K562 (cell line): ENCODE results near the gene PLCG2. TPM values are rescaled to one million over a fixed set of nuclear protein-coding genes. Genes with fewer than 3 reads are reported as not detected.
A peak's percentile ranks its signal among the peaks of the same experiment; 100 is the strongest.

Source experiments
- DACH1 ChIP-seq: fragments of 450-650 bp; IDR thresholded peaks from 2 replicates; pipeline ENCODE4 v1.6.1; 2018; ENCODE audit not compliant: partially characterized antibody
- FOXJ3 ChIP-seq: sonication (generic); formaldehyde crosslinking; IDR thresholded peaks from 2 replicates; pipeline ENCODE4 v1.4.0; 2020; ENCODE audit warnings: mild to moderate bottlenecking, missing genetic modification reagents
- GABPA ChIP-seq: fragments of 200-800 bp; sonication (Bioruptor generic); conservative IDR thresholded peaks from 2 replicates; pipeline ENCODE4 v1.6.1; 2016; ENCODE audit warnings: low read depth, missing genetic modification characterization, missing compliant biosample characterization
- GABPB2 ChIP-seq: fragments of 250-450 bp; sonication (Bioruptor Pico); conservative IDR thresholded peaks from 2 replicates; pipeline ENCODE4 v1.5.1; 2021; ENCODE audit warnings: mild to moderate bottlenecking
- GTF3C2 ChIP-seq: IDR thresholded peaks from 3 replicates; pipeline ENCODE4 v1.6.1; 2011; ENCODE audit warnings: borderline replicate concordance, mild to moderate bottlenecking, moderate library complexity; ENCODE audit not compliant: insufficient read length; ENCODE audit errors: extremely low read depth
- HCFC1 ChIP-seq: IDR thresholded peaks from 2 replicates; pipeline ENCODE4 v1.6.1; 2012; ENCODE audit warnings: low read depth, low read length, improper control_type of control experiment
- HMG20B ChIP-seq: fragments of 250-450 bp; sonication (Bioruptor Pico); IDR thresholded peaks from 2 replicates; pipeline ENCODE4 v1.5.0; 2021; ENCODE audit warnings: mild to moderate bottlenecking
- RCOR1 ChIP-seq, 2 experiments: IDR thresholded peaks; 2 replicates each; pipeline ENCODE4 v1.6.1; 2012; ENCODE audit warnings: low read depth in 2 of 2, low read length in 2 of 2, borderline replicate concordance in 1 of 2, improper control_type of control experiment in 1 of 2
- TEAD4 ChIP-seq, 2 experiments: sonication (generic) in 1 of 2; formaldehyde crosslinking in 1 of 2; IDR thresholded peaks; 2 replicates each; pipeline versions ENCODE4 v1.6.1 to v1.8.0; 2012 to 2022; ENCODE audit warnings: borderline replicate concordance in 1 of 2, inconsistent platforms in 1 of 2, low read length in 1 of 2, mild to moderate bottlenecking in 1 of 2, missing genetic modification reagents in 1 of 2
- ZEB2 ChIP-seq: fragments of 450-650 bp; IDR thresholded peaks from 2 replicates; pipeline ENCODE4 v1.6.1; 2016
- ZFX ChIP-seq: sonication (generic); formaldehyde crosslinking; IDR thresholded peaks from 2 replicates; pipeline ENCODE4 v1.8.0; 2022; ENCODE audit warnings: mild to moderate bottlenecking, missing genetic modification reagents, moderate library complexity
- ZKSCAN3 ChIP-seq: fragments of 250-450 bp; sonication (Bioruptor Pico); IDR thresholded peaks from 2 replicates; pipeline ENCODE4 v1.4.0; 2020
- ZNF175 ChIP-seq: fragments of 200-800 bp; sonication (Bioruptor generic); IDR thresholded peaks from 2 replicates; pipeline ENCODE4 v1.6.1; 2016; ENCODE audit warnings: low read depth, mild to moderate bottlenecking, missing genetic modification characterization, missing compliant biosample characterization
- ZNF668 ChIP-seq: fragments of 250-450 bp; sonication (Bioruptor Pico); IDR thresholded peaks from 2 replicates; pipeline ENCODE4 v1.8.0; 2022; ENCODE audit warnings: mild to moderate bottlenecking, inconsistent platforms
- polyA plus RNA-seq, 8 experiments: library from polyadenylated mRNA; depleted of rRNA in 4 of 8; stranded (reverse) in 5 of 8; unstranded in 3 of 8; fragments of >200 nt; fragmentation: Nextera tagmentation in 2 of 8; fragmentation: Illumina TruSeq in 1 of 8; extraction: Ambion mirVana in 2 of 8; extraction: Trizol in 1 of 8; gene quantifications; 2 replicates each; pipeline versions ENCODE4 v1.2.1 to v1.2.3, GENCODE V29; 2011 to 2014; ENCODE audit warnings: inconsistent platforms in 1 of 8, missing spikeins in 1 of 8
- total RNA-seq, 7 experiments: library from RNA; depleted of rRNA in 6 of 7; stranded (reverse); fragments of >200 nt in 6 of 7; fragmentation: Illumina TruSeq in 2 of 7; extraction: Trizol in 2 of 7; gene quantifications; 2 replicates each; pipeline versions ENCODE4 v1.2.1 to v1.2.3, GENCODE V29; 2011 to 2021; ENCODE audit warnings: low replicate concordance in 1 of 7
- TF ChIP-seq, protein P1 (sequence below), 3 experiments: IDR thresholded peaks in 2 of 3; conservative IDR thresholded peaks in 1 of 3; 2 replicates each; pipeline ENCODE4 v1.5.1; 2011 to 2012; ENCODE audit warnings: low read length in 3 of 3, mild to moderate bottlenecking in 3 of 3, control low read depth in 2 of 3, improper control_type of control experiment in 1 of 3, inconsistent platforms in 1 of 3, low read depth in 1 of 3, mixed read lengths in 1 of 3, moderate library complexity in 1 of 3; ENCODE audit not compliant: insufficient read depth in 2 of 3
- TF ChIP-seq, protein P2 (sequence below): fragments of 250-450 bp; sonication (Bioruptor Pico); IDR thresholded peaks from 2 replicates; pipeline ENCODE4 v1.8.0; 2021; ENCODE audit warnings: mild to moderate bottlenecking, moderate library complexity
- TF ChIP-seq, protein P3 (sequence below), 2 experiments: fragments of 450-650 bp in 1 of 2; sonication (generic) in 1 of 2; formaldehyde crosslinking in 1 of 2; IDR thresholded peaks in 1 of 2; conservative IDR thresholded peaks in 1 of 2; 2 replicates each; pipeline versions ENCODE4 v1.6.1 to v1.8.1; 2016 to 2023; ENCODE audit warnings: mild to moderate bottlenecking in 2 of 2, moderate library complexity in 2 of 2, inconsistent platforms in 1 of 2, missing genetic modification reagents in 1 of 2

The PLCG2 gene
- total and polyA plus RNA-seq, 9 of the 15 experiments (the other 6 are each of a cell fraction or from before 2014, with no cell fraction given), result 0.94 to 7.1 (median 3.1) TPM

DNA sequence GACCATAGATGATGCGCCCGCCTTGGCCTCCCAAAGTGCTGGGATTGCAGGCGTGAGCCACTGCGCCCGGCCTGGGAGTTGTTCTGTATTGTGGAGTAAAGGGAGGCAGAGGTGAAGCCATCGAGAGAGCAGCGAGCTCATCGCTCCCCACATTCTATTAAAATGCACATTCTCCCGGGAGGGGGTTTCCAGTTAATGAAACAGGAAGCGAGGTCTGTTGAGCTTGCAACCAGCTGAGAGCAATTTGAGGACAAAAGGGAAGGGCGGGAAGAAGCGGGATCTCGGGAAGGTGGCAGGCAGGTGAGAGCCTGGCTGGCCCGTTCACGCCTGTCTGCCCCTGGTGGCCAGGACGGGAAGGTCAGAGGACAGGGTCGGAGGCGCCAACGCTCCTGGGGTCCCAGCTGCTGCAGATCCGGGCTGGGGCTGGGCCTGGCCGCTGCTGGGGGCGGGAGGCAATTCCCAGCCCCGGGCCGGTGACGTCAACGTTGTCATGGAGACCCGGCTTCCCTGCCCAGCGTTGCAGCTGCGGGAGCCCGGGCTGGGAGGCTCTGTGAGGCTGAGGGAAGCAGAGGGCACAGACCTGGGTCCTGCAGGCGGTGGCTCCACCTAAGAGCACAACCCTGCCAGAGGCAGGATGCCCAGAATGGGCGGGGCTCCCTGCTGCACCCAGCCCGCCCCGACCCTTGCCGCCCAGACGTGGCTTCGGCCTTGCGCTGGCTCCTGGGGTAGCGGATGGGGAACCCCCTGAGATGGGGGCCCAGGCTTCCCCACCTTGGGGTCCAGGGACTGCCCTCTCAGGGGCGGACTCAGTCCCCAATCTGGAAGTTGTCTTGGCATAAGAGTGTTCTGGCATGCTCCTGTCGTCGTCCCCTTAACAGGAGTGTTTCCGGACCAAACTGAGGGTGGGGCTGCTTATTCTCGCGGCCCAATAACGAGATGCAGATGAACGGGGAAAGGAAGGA lies 48.7 kb upstream of the PLCG2 start (continued):
- TF ChIP-seq, protein P1, sequence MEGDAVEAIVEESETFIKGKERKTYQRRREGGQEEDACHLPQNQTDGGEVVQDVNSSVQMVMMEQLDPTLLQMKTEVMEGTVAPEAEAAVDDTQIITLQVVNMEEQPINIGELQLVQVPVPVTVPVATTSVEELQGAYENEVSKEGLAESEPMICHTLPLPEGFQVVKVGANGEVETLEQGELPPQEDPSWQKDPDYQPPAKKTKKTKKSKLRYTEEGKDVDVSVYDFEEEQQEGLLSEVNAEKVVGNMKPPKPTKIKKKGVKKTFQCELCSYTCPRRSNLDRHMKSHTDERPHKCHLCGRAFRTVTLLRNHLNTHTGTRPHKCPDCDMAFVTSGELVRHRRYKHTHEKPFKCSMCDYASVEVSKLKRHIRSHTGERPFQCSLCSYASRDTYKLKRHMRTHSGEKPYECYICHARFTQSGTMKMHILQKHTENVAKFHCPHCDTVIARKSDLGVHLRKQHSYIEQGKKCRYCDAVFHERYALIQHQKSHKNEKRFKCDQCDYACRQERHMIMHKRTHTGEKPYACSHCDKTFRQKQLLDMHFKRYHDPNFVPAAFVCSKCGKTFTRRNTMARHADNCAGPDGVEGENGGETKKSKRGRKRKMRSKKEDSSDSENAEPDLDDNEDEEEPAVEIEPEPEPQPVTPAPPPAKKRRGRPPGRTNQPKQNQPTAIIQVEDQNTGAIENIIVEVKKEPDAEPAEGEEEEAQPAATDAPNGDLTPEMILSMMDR (IDR thresholded peaks at IDR 0.05 in 2 of 3, conservative IDR thresholded peaks at IDR 0.05 in 1 of 3; ENCODE audit: insufficient read depth in 2 of 3, low read depth in 1 of 3, low read length in 3 of 3), result peak; percentile 62 to 82 (median 76)
- TF ChIP-seq FOXJ3 (CRISPR knock-in tag) (no peak), HMG20B (CRISPR knock-in tag) (no peak), GABPA (tag) (no peak), RCOR1 (IDR thresholded peaks at IDR 0.05; ENCODE audit: borderline replicate concordance in 1 of 2, low read depth in 2 of 2, low read length in 2 of 2) (peak in 1 of 2 experiments; percentile 48; a peak in 1 of 4 replicates), ZFX (CRISPR knock-in tag) (0 out of 2 replicates have a peak, but pooled peaks have one; percentile 20), DACH1 (peak; percentile 25), TEAD4 (IDR thresholded peaks at IDR 0.05; ENCODE audit: low read length) (no peak), TEAD4 (CRISPR knock-in tag; IDR thresholded peaks at IDR 0.05; ENCODE audit: borderline replicate concordance) (no peak), ZNF668 (CRISPR knock-in tag) (no peak), HCFC1 (no peak), ZNF175 (CRISPR knock-in tag) (no peak), GTF3C2 (no peak), ZEB2 (peak; percentile 66), GABPB2 (CRISPR knock-in tag) (no peak), ZKSCAN3 (CRISPR knock-in tag) (no peak)
- TF ChIP-seq, protein P2, sequence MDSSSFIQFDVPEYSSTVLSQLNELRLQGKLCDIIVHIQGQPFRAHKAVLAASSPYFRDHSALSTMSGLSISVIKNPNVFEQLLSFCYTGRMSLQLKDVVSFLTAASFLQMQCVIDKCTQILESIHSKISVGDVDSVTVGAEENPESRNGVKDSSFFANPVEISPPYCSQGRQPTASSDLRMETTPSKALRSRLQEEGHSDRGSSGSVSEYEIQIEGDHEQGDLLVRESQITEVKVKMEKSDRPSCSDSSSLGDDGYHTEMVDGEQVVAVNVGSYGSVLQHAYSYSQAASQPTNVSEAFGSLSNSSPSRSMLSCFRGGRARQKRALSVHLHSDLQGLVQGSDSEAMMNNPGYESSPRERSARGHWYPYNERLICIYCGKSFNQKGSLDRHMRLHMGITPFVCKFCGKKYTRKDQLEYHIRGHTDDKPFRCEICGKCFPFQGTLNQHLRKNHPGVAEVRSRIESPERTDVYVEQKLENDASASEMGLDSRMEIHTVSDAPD (CRISPR knock-in tag), result no peak
- TF ChIP-seq, protein P3, sequence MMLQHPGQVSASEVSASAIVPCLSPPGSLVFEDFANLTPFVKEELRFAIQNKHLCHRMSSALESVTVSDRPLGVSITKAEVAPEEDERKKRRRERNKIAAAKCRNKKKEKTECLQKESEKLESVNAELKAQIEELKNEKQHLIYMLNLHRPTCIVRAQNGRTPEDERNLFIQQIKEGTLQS (IDR thresholded peaks at IDR 0.05), result peak; percentile 75
- TF ChIP-seq, protein P3 (CRISPR knock-in tag; conservative IDR thresholded peaks at IDR 0.05), result no peak
